Neural progenitor cell (in vitro differentiated cells): Measurements from ENCODE around the gene NNMT. TPM values are rescaled to one million over a fixed set of nuclear protein-coding genes. Genes with fewer than 3 reads are reported as not detected.

Experiments used
- DNase-seq: peaks from one replicate; pipeline ENCODE4 v3.0.0-alpha.2; 2016; ENCODE audit warnings: low spot score
- H2AFZ ChIP-seq: fragments of 200-600 bp; sonication (generic); replicated peaks from 2 replicates; pipeline ENCODE4 v1.6.1; 2016; ENCODE audit warnings: antibody characterized with exemption
- H3F3A ChIP-seq: fragments of 200-600 bp; sonication (generic); 2 replicates; pipeline ENCODE4 v1.6.1; 2016; ENCODE audit warnings: antibody characterized with exemption, low read depth
- H3K27ac ChIP-seq: fragments of 200-600 bp; sonication (generic); 2 replicates; pipeline ENCODE4 v1.5.1; 2016; ENCODE audit warnings: mild to moderate bottlenecking
- H3K27me3 ChIP-seq: fragments of 200-600 bp; sonication (generic); 2 replicates; pipeline ENCODE4 v1.6.1; 2016; ENCODE audit warnings: mild to moderate bottlenecking, moderate library complexity
- H3K36me3 ChIP-seq: fragments of 200-600 bp; sonication (generic); 2 replicates; pipeline ENCODE4 v1.5.1; 2016
- H3K4me1 ChIP-seq: fragments of 200-600 bp; sonication (generic); 2 replicates; pipeline ENCODE4 v1.6.1; 2016; ENCODE audit warnings: mixed run types
- H3K4me2 ChIP-seq: fragments of 200-600 bp; sonication (generic); 2 replicates; pipeline ENCODE4 v1.6.1; 2016
- H3K4me3 ChIP-seq: fragments of 200-600 bp; sonication (generic); 2 replicates; pipeline ENCODE4 v1.5.1; 2016
- H3K79me2 ChIP-seq: fragments of 200-600 bp; sonication (generic); 2 replicates; pipeline ENCODE4 v1.6.1; 2016; ENCODE audit warnings: low read depth
- H3K9ac ChIP-seq: fragments of 200-600 bp; sonication (generic); 2 replicates; pipeline ENCODE4 v1.6.1; 2016
- H3K9me3 ChIP-seq: fragments of 200-600 bp; sonication (generic); 2 replicates; pipeline ENCODE4 v1.5.1; 2016; ENCODE audit warnings: low read depth
- H4K20me1 ChIP-seq: fragments of 200-600 bp; sonication (generic); 2 replicates; pipeline ENCODE4 v1.6.1; 2016; ENCODE audit warnings: low read depth
- H3K27ac Mint-ChIP-seq: 3 replicates; pipeline ENCODE4 v1.8.0; 2021; ENCODE audit warnings: mixed read lengths
- H3K27me3 Mint-ChIP-seq: 2 replicates; pipeline ENCODE4 v1.8.0; 2022; ENCODE audit warnings: low read depth, mild to moderate bottlenecking, inconsistent platforms, moderate library complexity, mixed read lengths; ENCODE audit not compliant: insufficient read depth
- H3K36me3 Mint-ChIP-seq: 3 replicates; pipeline ENCODE4 v1.8.0; 2021; ENCODE audit warnings: mixed read lengths
- H3K4me1 Mint-ChIP-seq: 3 replicates; pipeline ENCODE4 v1.8.0; 2021; ENCODE audit warnings: mixed read lengths
- H3K4me3 Mint-ChIP-seq: 3 replicates; pipeline ENCODE4 v1.8.0; 2021; ENCODE audit warnings: mild to moderate bottlenecking, moderate library complexity, mixed read lengths
- H3K9me3 Mint-ChIP-seq: 3 replicates; pipeline ENCODE4 v1.8.0; 2020; ENCODE audit warnings: mixed read lengths
- EZH2 ChIP-seq: fragments of 200-600 bp; sonication (generic); IDR thresholded peaks from 2 replicates; pipeline ENCODE4 v1.6.1; 2017; ENCODE audit warnings: antibody characterized with exemption, mild to moderate bottlenecking, moderate library complexity
- EZH2phosphoT487 ChIP-seq: fragments of 200-600 bp; sonication (generic); IDR thresholded peaks from 2 replicates; pipeline ENCODE4 v1.6.1; 2017; ENCODE audit warnings: antibody characterized with exemption
- total RNA-seq: library from RNA; depleted of rRNA; stranded (reverse); fragments of >200 nt; gene quantifications from 2 replicates; pipeline ENCODE4 v1.2.3, GENCODE V29; 2015; ENCODE audit warnings: low replicate concordance
- TF ChIP-seq, protein P1 (sequence below): fragments of 200-600 bp; sonication (generic); IDR thresholded peaks from 2 replicates; pipeline ENCODE4 v1.5.1; 2017; ENCODE audit warnings: antibody characterized with exemption, mild to moderate bottlenecking

Gene NNMT
- total RNA-seq, 1 donor from 2014 or later: not detected

DNA sequence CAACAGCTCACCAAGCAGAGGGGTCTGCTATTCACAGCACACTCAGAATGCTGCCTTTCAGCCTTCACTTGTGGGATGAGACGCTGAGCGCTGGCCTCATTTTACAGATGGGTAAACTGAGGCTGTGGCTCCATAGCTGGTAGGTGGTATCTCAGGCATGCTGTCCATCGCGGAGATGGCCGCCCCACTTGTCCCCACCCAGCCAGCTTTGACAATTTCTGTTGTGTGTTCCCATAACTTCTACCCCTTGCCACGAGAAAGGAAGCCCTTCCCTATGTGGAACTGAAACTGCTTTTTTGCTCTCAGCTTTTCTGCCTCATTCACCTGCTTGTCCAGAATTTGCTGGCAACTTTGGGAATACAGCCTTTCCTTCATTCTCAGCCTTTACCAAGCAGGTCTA lies 36.1 kb upstream of the NNMT start:
- no peak for TF ChIP-seq EZH2phosphoT487
- TF ChIP-seq, protein P1, sequence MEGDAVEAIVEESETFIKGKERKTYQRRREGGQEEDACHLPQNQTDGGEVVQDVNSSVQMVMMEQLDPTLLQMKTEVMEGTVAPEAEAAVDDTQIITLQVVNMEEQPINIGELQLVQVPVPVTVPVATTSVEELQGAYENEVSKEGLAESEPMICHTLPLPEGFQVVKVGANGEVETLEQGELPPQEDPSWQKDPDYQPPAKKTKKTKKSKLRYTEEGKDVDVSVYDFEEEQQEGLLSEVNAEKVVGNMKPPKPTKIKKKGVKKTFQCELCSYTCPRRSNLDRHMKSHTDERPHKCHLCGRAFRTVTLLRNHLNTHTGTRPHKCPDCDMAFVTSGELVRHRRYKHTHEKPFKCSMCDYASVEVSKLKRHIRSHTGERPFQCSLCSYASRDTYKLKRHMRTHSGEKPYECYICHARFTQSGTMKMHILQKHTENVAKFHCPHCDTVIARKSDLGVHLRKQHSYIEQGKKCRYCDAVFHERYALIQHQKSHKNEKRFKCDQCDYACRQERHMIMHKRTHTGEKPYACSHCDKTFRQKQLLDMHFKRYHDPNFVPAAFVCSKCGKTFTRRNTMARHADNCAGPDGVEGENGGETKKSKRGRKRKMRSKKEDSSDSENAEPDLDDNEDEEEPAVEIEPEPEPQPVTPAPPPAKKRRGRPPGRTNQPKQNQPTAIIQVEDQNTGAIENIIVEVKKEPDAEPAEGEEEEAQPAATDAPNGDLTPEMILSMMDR: no peak
- TF ChIP-seq EZH2: no peak
- H3K79me2 ChIP-seq: no peaks in the 10 kb centered on the region
- peaks cover 56% of the 10 kb centered on the region for H3K4me1 ChIP-seq
- peak overlapping the region; percentile 22 for H3K4me2 ChIP-seq
- no peaks in the 10 kb centered on the region for H3K36me3 ChIP-seq
- Mint-ChIP-seq H3K27me3 (peaks cover 17% of the 10 kb centered on the region), H3K4me3 (no peak overlapping the region), H3K36me3 (no peaks in the 10 kb centered on the region), H3K9me3 (no peaks in the 10 kb centered on the region), H3K4me1 (peaks cover 54% of the 10 kb centered on the region), H3K27ac (peak overlapping the region; percentile 93)
- H4K20me1 ChIP-seq: peaks cover 9% of the 10 kb centered on the region
- H3F3A ChIP-seq: peaks cover 37% of the 10 kb centered on the region
- H2AFZ ChIP-seq: no peak overlapping the region
- no peak overlapping the region for H3K27ac ChIP-seq
- no peak for DNase-seq
- H3K9ac ChIP-seq: no peak overlapping the region
- no peaks in the 10 kb centered on the region for H3K9me3 ChIP-seq
- no peaks in the 10 kb centered on the region for H3K27me3 ChIP-seq
- H3K4me3 ChIP-seq: no peak overlapping the region

DNA sequence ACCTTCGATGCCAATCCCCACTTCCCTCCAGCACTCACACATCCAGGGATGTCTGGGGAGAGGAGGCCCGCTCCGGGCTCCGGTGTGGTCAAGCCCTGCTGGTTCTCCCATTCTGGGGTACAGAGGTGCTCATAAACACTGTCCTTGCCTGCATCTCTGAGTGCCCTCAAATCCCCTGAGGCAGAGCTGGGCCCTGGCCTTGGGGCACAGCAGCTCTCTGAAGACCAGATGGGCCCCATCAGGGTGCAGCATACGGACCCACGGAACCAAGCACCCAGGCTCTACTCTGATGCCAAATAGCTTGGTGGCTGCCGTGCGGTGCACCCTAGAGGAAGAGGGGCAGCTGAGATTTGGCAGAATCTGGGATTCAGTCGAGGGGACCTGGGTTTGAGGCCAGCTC lies 35.7 kb upstream of the NNMT start:
- Histone ChIP-seq H3K9ac (no peak overlapping the region), H4K20me1 (peaks cover 9% of the 10 kb centered on the region), H3K79me2 (no peaks in the 10 kb centered on the region), H3F3A (peaks cover 36% of the 10 kb centered on the region), H3K9me3 (no peaks in the 10 kb centered on the region), H3K4me3 (no peak overlapping the region), H3K36me3 (no peaks in the 10 kb centered on the region), H3K4me2 (no peak overlapping the region), H3K4me1 (peaks cover 52% of the 10 kb centered on the region), H3K27ac (no peak overlapping the region), H3K27me3 (no peaks in the 10 kb centered on the region), H2AFZ (no peak overlapping the region)
- DNase-seq: no peak
- H3K36me3 Mint-ChIP-seq: no peaks in the 10 kb centered on the region
- no peak overlapping the region for H3K4me3 Mint-ChIP-seq
- TF ChIP-seq EZH2phosphoT487: no peak
- no peak for TF ChIP-seq EZH2
- TF ChIP-seq, protein P1: no peak
- peak overlapping the region; percentile 93 for H3K27ac Mint-ChIP-seq
- H3K4me1 Mint-ChIP-seq: peaks cover 50% of the 10 kb centered on the region
- peaks cover 17% of the 10 kb centered on the region for H3K27me3 Mint-ChIP-seq
- H3K9me3 Mint-ChIP-seq: no peaks in the 10 kb centered on the region

DNA sequence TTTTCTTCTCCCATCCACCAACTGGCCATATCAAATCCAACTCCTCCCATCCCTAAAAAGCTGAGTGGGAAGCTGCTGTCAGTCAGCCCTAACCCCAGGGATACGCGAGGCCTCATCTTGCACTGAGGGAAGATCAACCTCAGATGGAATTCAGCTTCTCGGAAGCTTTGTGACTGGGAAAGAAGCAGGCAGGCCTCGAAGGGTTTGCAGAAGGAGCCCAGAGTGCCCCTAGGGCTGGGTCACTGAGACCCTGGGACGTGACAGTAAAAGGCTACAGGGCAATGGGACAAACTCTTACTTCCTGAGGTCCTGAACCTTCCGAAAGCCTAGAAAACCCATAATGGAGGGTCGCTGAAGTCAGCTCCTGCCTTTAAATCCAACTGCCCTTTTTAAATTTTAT lies 34.4 kb upstream of the NNMT start:
- Histone ChIP-seq H3K79me2 (no peaks in the 10 kb centered on the region), H3K27ac (no peak overlapping the region), H2AFZ (no peak overlapping the region), H3K4me3 (no peak overlapping the region), H3K9me3 (no peaks in the 10 kb centered on the region), H3K27me3 (no peaks in the 10 kb centered on the region), H4K20me1 (peaks cover 9% of the 10 kb centered on the region), H3F3A (peaks cover 23% of the 10 kb centered on the region), H3K9ac (no peak overlapping the region), H3K4me1 (peaks cover 39% of the 10 kb centered on the region), H3K36me3 (no peaks in the 10 kb centered on the region), H3K4me2 (no peak overlapping the region)
- H3K4me3 Mint-ChIP-seq: no peak overlapping the region
- H3K9me3 Mint-ChIP-seq: no peaks in the 10 kb centered on the region
- no peak for DNase-seq
- peaks cover 17% of the 10 kb centered on the region for H3K27me3 Mint-ChIP-seq
- peaks cover 37% of the 10 kb centered on the region for H3K4me1 Mint-ChIP-seq
- H3K36me3 Mint-ChIP-seq: no peaks in the 10 kb centered on the region
- no peak for TF ChIP-seq EZH2phosphoT487
- TF ChIP-seq, protein P1: no peak
- TF ChIP-seq EZH2: no peak
- no peak overlapping the region for H3K27ac Mint-ChIP-seq
